ENCODE results near the gene OCIAD2.
A peak's percentile ranks its signal among the peaks of the same experiment; 100 is the strongest.
"Not testable (repeated sequence)": the region's sequence is repeated elsewhere in the genome, so short reads cannot be mapped to it uniquely, and the experiment has no call there.

Gene OCIAD2, protein sequence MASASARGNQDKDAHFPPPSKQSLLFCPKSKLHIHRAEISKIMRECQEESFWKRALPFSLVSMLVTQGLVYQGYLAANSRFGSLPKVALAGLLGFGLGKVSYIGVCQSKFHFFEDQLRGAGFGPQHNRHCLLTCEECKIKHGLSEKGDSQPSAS

GRCh38 chr4:48906206-48907173 lies at the start of gene OCIAD2:
OCIAD2 (minus strand) TSS chr4:48906774; CDS start chr4:48904549, 2,225 bp downstream.
- DNase-seq = peak; percentile 58 to 64

DNA sequence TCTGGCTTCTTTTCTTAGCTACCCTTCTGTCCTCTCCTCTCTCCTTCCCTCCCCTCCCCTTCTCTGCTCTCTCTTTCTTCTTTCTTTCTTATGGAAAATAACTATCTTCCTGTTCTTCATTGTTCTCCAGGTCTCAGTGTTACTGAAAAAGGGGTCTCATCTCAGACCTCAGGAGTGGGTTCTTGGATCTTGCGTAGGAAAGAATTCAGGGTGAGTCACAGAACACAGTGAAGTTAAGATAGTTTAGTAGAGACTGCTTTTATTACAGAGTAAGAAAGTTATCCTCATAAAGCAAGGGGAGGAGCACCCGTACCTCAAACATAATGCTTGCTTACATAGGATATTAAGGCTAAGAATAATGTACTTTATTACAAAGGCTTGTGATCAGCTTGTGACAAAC lies 47.7 kb upstream of the OCIAD2 start:
- no peak for DNase-seq

DNA sequence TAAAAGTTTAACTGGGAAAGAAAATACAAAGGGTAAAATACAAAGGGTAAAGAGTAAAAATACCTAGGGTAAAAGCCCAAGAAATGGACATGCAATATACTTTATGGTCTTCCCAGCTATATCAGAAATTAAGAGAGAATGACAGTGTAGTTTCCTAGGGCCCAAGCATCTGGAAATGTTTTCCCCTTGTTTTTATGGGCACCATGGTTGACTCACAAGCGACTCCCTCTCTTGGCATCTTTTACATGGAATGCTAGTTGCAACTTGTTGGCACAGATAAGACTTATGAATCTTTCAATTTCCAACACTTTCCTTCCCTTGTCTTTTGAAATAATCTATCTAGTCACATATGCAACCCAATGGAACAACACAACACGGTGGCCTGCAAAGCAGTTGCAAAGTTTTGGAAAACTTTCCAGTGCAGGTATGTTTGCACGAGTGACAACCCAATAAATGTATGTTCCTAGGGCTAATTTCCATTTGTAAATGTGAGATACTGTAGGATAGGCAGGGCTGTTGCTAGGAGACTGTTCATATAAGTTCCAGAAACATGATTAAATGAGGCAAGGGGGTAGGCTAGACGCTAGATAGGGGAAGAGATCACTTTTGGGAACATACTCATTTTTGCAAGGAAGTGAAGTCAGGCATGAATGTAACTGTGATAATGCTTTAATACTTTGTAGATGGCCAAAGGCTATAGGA lies 43.1 kb upstream of the OCIAD2 start:
- DNase-seq = no peak

DNA sequence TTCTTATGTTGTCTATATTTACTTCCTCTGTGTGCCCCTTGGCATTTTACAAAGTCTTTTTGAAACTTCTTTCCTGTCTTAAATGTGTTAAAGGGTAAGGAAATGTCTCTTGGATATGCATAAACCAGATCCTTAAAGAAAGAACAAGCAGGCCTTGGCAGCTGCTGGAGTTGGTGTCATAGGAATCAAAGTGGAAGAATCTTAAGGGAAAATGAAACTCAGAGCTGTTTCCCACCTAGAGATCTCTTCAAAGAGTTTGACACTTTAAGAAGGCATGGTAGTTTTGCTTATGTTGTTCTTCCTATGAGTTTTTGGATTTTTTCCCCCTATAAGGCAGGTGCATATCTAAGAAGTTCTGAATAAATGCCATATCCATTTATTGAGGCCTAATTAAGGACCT lies 42.5 kb upstream of the OCIAD2 start:
- DNase-seq = no peak

DNA sequence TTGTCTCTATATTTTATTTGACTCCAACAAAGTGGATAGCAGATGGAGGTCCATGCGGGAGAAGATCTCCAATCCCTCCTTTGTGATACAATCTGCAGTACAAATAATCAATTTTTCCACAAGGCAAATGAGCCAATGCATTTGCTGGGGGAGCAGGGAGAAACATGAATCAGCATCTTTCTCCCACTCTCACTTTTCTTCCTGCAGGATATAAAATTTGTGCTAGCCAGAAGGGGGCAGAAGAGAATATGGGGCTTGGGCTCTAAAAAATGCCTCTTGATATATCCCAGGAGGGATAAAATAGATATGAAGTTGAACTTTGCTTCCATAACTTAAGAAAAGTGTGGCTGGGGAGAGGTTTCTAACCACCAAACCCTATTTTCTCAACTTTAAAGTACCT lies 41.2 kb upstream of the OCIAD2 start:
- DNase-seq = no peak

- no peak for DNase-seq
Measured at GRCh38 chr4:48945981-48946380, 39.4 kb upstream of the OCIAD2 start.

- DNase-seq = peak; percentile 15 to 47
Measured at GRCh38 chr4:48944756-48945241, 38.2 kb upstream of the OCIAD2 start.

GRCh38 chr4:48944252-48944651 lies 37.7 kb upstream of the OCIAD2 start:
- no peak for DNase-seq

DNA sequence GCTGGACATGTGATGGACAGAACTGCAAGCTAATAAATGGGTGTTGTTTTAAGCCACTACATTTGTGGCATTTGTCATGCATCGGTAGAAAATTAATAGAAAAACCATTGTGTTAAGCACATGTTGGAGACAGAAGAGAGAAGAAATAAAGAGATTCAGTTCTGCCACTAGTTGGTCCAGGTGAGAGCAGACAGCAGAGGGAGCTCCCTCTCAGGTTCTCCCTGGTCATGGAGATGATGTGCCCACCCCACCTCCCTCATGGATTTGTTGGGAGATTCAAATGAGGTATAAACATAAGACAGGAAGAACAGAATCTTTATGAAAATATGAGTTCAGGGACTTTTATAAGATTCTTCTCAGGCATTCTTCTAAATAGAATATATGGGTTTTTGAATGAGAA lies 36.8 kb upstream of the OCIAD2 start:
- no peak for DNase-seq

DNA sequence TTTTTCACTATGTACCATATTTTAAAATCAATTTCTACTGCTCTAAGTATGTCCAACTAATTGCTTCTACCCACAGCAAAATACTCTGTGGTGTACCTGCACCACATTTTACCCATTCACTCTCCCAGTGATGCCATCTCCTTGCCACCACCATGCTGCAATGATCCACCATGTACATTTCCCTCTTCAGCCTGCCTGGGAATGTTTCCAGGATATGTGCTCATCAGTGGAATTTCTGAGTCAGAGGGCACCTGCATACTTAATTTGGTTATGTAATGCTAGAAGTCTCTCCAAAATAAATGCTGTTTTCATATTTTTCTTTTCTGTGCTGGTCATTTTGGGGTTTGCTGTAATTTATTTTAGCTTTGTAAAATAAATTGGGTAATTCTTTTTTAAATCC lies 33.2 kb upstream of the OCIAD2 start:
- no peak for DNase-seq

DNA sequence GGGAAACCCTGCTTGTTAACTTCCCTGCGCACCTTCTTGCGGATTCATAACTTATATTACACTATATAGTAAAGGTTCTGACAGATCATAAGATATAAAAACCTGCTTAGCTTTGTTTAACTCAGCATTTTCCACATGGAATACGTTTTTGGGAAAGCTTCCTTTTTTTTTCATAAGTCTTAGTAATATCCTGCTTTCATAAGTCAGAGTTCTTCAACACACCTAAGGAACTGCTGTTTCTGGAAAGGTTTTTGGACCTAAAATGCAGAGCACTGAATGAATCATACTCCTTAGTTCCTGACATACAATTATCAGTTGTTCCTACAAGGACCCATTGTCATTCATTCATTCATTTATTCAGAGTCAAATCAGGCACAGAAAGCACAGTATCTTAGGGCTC lies 32.3 kb upstream of the OCIAD2 start:
- DNase-seq = no peak

- DNase-seq = no peak
Measured at GRCh38 chr4:48937033-48937432, 30.5 kb upstream of the OCIAD2 start.

DNA sequence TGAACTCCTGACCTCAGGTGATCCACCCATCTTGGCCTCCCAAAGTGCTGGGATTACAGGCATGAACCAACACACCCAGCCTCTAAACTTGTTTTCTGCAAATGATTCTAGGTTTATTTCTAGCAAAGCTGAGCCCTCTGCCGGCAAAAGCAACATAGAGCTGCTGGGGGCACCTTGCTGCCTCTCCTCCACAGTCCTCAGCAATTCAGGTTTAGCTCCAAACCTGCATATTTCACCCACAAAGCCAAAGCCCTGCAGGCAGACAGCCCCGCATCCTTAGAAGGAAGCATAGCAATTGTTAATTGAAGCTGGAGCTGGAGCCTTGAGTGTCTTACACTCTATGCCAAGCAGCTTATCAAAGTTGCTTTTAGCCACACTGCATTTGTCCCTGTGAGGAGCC lies 24.9 kb upstream of the OCIAD2 start:
- DNase-seq = no peak

- no peak for DNase-seq
Measured at GRCh38 chr4:48930654-48931053, 24.1 kb upstream of the OCIAD2 start.

GRCh38 chr4:48924416-48924815 lies 17.8 kb upstream of the OCIAD2 start:
- no peak for DNase-seq

DNA sequence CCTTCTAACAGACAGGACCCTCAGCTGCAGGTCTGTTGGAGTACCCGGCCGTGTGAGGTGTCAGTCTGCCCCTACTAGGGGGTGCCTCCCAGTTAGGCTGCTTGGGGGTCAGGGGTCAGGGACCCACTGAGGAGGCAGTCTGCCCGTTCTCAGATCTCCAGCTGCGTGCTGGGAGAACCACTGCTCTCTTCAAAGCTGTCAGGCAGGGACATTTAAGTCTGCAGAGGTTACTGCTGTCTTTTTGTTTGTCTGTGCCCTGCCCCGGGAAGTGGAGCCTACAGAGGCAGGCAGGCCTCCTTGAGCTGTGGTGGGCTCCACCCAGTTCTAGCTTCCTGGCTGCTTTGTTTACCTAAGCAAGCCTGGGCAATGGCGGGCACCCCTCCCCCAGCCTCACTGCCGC lies 16.5 kb upstream of the OCIAD2 start:
- DNase-seq = not testable (repeated sequence)

GRCh38 chr4:48914311-48914710 lies 7.7 kb upstream of the OCIAD2 start:
- no peak for DNase-seq

- no peak for DNase-seq
Measured at GRCh38 chr4:48913346-48913745, 6.8 kb upstream of the OCIAD2 start.

- DNase-seq = no peak
Measured at GRCh38 chr4:48912349-48912748, 5.8 kb upstream of the OCIAD2 start.

DNA sequence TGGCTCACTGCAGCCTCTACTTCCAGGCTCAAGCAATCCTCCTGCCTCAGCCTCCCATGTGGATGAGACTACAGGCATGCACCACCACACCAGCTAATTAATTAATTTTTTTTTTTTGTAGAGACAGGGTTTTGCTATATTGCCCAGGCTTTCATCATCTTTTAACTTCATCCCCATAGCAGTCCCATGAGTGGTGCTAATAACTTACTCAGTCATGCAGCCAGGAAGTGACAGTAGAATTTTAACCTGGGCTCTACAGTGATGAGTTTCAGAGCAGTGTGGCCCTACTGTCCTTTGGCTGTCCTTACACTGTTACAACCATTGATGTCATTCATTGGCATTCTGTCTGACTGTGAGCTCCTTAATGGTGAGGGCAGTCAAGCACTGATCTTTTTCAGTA lies 3.9 kb upstream of the OCIAD2 start:
- DNase-seq = no peak

DNA sequence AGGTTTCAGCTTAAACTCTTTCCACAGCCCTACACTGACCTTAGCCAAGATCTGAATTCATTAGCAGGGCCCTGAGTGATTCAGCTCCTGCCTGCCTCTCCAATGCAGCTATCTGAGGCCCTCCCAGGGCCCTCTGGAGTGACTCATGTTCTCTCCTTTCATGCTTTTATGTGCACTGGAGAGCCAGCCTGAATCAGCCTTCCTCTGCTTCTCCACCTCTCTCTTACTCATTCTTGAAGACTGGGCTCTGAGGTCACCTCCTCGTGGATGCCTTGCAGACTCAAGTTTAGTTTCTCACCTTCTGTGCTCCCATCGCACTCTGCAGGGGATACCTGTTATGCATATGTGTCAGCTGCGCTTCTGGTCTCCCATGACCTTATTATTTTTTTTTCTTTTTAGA lies 3.1 kb upstream of the OCIAD2 start:
- no peak for DNase-seq

DNA sequence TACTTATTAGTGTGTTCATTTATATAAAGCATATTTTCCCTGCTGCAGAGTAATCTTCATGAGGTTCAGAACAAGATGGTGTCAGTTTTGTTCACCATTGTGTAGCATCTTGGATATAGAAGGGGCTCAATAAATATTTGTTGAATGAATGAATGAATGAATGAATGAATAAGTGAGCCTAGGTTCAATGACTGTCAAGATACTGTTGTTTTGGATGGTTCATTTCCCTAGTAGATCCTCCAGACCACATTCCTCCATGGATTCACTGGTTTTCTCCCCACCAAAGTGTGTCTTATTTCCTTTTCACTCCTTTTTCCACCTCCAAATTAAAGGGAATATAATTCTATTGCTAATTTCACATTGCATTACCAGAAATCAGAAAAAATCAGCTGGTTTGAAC lies 2.1 kb upstream of the OCIAD2 start:
- DNase-seq = no peak

DNA sequence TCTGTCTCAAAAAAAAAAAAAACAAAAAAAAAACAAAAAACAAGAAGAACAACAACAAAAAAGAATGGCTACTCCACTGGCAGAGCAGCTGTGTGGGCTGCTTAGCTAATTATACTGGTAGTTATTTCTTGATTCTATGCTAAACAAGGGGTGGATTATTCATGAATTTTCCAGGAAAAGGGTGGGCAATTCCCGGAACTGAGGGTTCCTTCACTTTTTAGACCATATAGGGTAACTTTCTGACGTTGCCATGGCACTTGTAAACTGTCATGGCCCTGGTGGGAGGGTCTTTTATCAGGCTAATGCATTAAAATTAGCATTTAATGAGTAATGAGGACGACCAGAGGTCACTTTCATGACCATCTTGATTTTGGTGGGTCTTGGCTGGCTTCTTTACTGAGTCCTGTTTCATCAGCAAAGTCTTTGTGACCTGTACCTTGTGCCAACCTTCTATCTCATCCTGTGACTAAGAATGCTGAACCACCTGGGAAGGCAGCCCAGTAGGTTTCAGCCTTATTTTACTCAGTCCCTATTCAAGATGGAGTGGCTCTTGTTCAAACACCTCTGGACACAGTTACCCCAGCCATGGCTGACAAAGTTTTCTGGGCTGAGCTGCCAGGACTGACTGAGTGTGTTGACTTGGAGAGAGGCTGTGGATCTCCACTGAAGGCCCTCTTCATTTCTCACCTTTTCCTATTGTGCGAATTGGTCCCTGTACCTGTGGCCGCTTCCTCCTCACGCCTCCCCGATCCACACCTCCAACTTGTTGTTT lies 1.3 kb upstream of the OCIAD2 start:
- no peak for DNase-seq
